Mesothelial cell of epicardium (in vitro differentiated cells): ENCODE results near the gene GID4. TPM values are rescaled to one million over a fixed set of nuclear protein-coding genes. Genes with fewer than 3 reads are reported as not detected.

Experiments used
- DNase-seq, 2 experiments: peaks; one replicate each; pipeline ENCODE4 v3.0.0; 2021; ENCODE audit warnings: low spot score in 2 of 2; ENCODE audit not compliant: unreplicated experiment in 2 of 2
- H3K27ac Mint-ChIP-seq: 2 replicates; pipeline ENCODE4 v1.8.0; 2021; ENCODE audit warnings: mixed read lengths
- H3K27me3 Mint-ChIP-seq: 2 replicates; pipeline ENCODE4 v1.8.0; 2021; ENCODE audit warnings: low read depth, mixed read lengths
- H3K36me3 Mint-ChIP-seq: 2 replicates; pipeline ENCODE4 v1.8.0; 2021; ENCODE audit warnings: mixed read lengths
- H3K4me1 Mint-ChIP-seq: 2 replicates; pipeline ENCODE4 v1.8.0; 2021; ENCODE audit warnings: mixed read lengths
- H3K4me3 Mint-ChIP-seq: 2 replicates; pipeline ENCODE4 v1.8.0; 2021; ENCODE audit warnings: mild to moderate bottlenecking, moderate library complexity, mixed read lengths
- H3K9me3 Mint-ChIP-seq: 2 replicates; pipeline ENCODE4 v1.8.0; 2021; ENCODE audit warnings: mixed read lengths
- total RNA-seq: library from RNA; stranded (reverse); gene quantifications from 3 replicates; pipeline ENCODE4 v1.2.1, GENCODE V29; 2021
- TF ChIP-seq, protein P1 (sequence below): fragments of 200-600 bp; sonication (generic); IDR thresholded peaks from one replicate; pipeline ENCODE4 v1.5.0; 2021; ENCODE audit warnings: antibody characterized with exemption; ENCODE audit not compliant: unreplicated experiment

The GID4 gene
- total RNA-seq, 1 donor from 2014 or later: 11.3 TPM

DNA sequence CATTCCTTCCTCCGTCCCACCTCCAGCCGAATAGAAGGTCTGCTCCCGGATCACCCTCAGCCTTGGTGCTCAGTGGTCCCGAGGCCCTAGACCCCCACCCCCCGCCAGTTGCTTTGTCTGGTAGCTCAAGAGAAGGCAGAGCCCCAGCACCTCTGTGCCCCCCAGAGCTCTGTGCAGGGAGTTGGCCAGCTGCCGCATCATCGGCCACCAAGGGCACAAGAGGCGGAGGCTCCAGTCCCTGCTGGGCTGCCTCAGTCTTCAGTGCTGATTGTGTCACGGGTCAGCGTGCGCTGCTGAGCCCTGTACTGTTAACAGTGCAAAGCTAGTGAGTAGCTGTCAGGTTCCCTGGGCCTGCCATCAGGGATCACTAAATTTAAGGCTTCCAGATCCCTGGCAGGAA is 26.3 kb downstream of the GID4 start:
- no peak overlapping the region for H3K4me3 Mint-ChIP-seq
- H3K36me3 Mint-ChIP-seq: peaks cover 20% of the 10 kb centered on the region
- no peaks in the 10 kb centered on the region for H3K27me3 Mint-ChIP-seq
- DNase-seq: no peak
- H3K27ac Mint-ChIP-seq: no peak overlapping the region
- no peaks in the 10 kb centered on the region for H3K9me3 Mint-ChIP-seq
- TF ChIP-seq, protein P1, sequence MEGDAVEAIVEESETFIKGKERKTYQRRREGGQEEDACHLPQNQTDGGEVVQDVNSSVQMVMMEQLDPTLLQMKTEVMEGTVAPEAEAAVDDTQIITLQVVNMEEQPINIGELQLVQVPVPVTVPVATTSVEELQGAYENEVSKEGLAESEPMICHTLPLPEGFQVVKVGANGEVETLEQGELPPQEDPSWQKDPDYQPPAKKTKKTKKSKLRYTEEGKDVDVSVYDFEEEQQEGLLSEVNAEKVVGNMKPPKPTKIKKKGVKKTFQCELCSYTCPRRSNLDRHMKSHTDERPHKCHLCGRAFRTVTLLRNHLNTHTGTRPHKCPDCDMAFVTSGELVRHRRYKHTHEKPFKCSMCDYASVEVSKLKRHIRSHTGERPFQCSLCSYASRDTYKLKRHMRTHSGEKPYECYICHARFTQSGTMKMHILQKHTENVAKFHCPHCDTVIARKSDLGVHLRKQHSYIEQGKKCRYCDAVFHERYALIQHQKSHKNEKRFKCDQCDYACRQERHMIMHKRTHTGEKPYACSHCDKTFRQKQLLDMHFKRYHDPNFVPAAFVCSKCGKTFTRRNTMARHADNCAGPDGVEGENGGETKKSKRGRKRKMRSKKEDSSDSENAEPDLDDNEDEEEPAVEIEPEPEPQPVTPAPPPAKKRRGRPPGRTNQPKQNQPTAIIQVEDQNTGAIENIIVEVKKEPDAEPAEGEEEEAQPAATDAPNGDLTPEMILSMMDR: no peak
- peaks cover 5% of the 10 kb centered on the region for H3K4me1 Mint-ChIP-seq

DNA sequence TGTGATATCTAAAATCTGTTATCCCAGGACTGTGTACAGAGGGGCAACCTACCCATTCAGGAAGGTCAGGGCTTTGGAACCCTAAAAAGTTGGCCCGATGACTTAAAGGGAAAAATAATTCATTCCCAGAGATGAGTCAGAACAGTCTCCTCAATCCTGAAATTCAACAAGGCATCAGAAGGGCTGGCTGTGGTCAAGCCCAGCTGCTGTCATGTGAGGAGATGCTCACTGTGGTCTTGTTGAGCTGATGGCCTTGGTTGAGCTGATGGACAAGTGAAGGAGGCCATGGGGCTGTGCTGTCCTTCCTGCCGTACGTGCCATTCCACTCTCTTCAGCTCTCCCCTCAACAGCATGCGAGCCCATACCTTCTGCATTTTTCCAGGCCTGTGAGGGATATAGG is 27.7 kb downstream of the GID4 start:
- H3K36me3 Mint-ChIP-seq: peaks cover 20% of the 10 kb centered on the region
- H3K4me1 Mint-ChIP-seq: peaks cover 18% of the 10 kb centered on the region
- H3K9me3 Mint-ChIP-seq: no peaks in the 10 kb centered on the region
- TF ChIP-seq, protein P1: no peak
- no peak overlapping the region for H3K4me3 Mint-ChIP-seq
- no peak overlapping the region for H3K27ac Mint-ChIP-seq
- H3K27me3 Mint-ChIP-seq: no peaks in the 10 kb centered on the region
- no peak for DNase-seq

DNA sequence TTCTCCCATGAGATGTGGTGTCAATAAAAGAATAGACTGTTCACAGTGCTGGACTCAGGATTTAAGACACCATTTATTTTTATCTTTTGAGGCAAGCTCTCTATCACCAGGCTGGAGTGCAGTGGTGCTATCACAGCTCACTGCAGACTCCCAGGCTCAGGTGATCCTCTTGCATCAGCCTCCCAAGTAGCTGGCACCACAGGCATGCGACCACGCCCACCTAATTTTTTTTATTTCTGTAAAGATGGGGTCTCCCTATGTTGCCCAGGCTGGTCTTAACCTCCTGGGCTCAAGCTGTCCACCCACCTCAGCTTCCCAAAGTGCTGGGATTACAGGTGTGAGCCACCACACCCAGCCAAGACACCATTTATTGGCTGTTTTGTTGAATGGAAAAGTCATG is 29.9 kb downstream of the GID4 start:
- peaks cover 13% of the 10 kb centered on the region for H3K36me3 Mint-ChIP-seq
- H3K4me3 Mint-ChIP-seq: no peak overlapping the region
- TF ChIP-seq, protein P1: no peak
- no peak for DNase-seq
- no peaks in the 10 kb centered on the region for H3K9me3 Mint-ChIP-seq
- peaks cover 18% of the 10 kb centered on the region for H3K4me1 Mint-ChIP-seq
- no peaks in the 10 kb centered on the region for H3K27me3 Mint-ChIP-seq
- no peak overlapping the region for H3K27ac Mint-ChIP-seq

DNA sequence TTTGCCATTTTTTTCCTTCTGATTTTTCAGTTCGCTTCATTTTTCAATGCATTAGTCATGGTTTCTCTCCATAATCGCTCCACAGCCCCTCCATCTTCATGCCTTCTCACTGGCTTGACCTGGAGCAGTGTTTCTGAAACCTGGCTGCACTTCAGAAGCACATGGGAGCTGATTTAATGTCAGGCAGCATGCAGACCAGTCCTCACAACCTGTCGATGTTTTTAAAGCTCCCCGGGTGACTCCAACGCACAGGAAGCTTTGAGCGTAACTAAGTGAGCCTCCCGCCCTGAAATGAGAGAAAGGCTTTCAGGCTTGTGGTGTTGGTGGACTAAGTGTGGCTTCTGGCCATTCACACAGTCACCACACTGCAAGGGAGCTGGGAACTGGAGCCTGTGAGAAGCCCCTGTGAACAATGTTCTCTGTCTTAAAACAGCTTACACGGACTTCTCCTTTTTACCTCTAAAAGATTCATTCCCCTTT is 31.7 kb downstream of the GID4 start:
- peaks cover 23% of the 10 kb centered on the region for H3K4me1 Mint-ChIP-seq
- peak overlapping the region; percentile 74 for H3K27ac Mint-ChIP-seq
- H3K36me3 Mint-ChIP-seq: peaks cover 2% of the 10 kb centered on the region
- no peak overlapping the region for H3K4me3 Mint-ChIP-seq
- TF ChIP-seq, protein P1: no peak
- no peaks in the 10 kb centered on the region for H3K9me3 Mint-ChIP-seq
- DNase-seq: no peak
- no peaks in the 10 kb centered on the region for H3K27me3 Mint-ChIP-seq

GRCh38 chr17:18071751-18072150 is 32.5 kb downstream of the GID4 start:
- no peak for DNase-seq
- peak overlapping the region; percentile 4 for H3K27ac Mint-ChIP-seq

More at GRCh38 chr17:18071751-18072150, 32.5 kb downstream of the GID4 start:
- Mint-ChIP-seq H3K27me3 (no peaks in the 10 kb centered on the region), H3K36me3 (no peaks in the 10 kb centered on the region), H3K9me3 (no peaks in the 10 kb centered on the region), H3K4me1 (peaks cover 30% of the 10 kb centered on the region), H3K4me3 (no peak overlapping the region)
- TF ChIP-seq, protein P1: no peak
